K562 (cell line): ENCODE data around the gene VPREB3. TPM values are rescaled to one million over a fixed set of nuclear protein-coding genes. Genes with fewer than 3 reads are reported as not detected.
A peak's percentile ranks its signal among the peaks of the same experiment; 100 is the strongest.

Source experiments
- CAMTA2 ChIP-seq: fragments of 250-450 bp; sonication (Bioruptor Pico); conservative IDR thresholded peaks from 2 replicates; pipeline ENCODE4 v1.5.1; 2022
- CCAR2 ChIP-seq: fragments of 200-400 bp; formaldehyde crosslinking; IDR thresholded peaks from 2 replicates; pipeline ENCODE4 v1.6.1; 2017; ENCODE audit warnings: mild to moderate bottlenecking, low read depth, low read length
- EGR1 ChIP-seq: fragments of 450-650 bp; conservative IDR thresholded peaks from 2 replicates; pipeline ENCODE4 v1.6.1; 2017; ENCODE audit warnings: mild to moderate bottlenecking
- FOXP1 ChIP-seq: sonication (generic); formaldehyde crosslinking; IDR thresholded peaks from 2 replicates; pipeline ENCODE4 v1.8.0; 2022; ENCODE audit warnings: mild to moderate bottlenecking, missing genetic modification reagents
- JUNB ChIP-seq: fragments of 450-650 bp; formaldehyde crosslinking; conservative IDR thresholded peaks from 2 replicates; pipeline ENCODE4 v1.4.0; 2020; ENCODE audit warnings: mild to moderate bottlenecking
- MAFF ChIP-seq: IDR thresholded peaks from 2 replicates; pipeline ENCODE4 v1.6.1; 2012; ENCODE audit warnings: low read length, improper control_type of control experiment
- MTA2 ChIP-seq: fragments of 450-650 bp; IDR thresholded peaks from 2 replicates; pipeline ENCODE4 v1.6.1; 2016; ENCODE audit warnings: low read depth
- MTA3 ChIP-seq: fragments of 450-650 bp; formaldehyde crosslinking; IDR thresholded peaks from 2 replicates; pipeline ENCODE4 v1.6.1; 2017; ENCODE audit warnings: mild to moderate bottlenecking, borderline replicate concordance
- PTRF ChIP-seq: fragments of 450-650 bp; IDR thresholded peaks from 2 replicates; pipeline ENCODE4 v1.6.1; 2016; ENCODE audit warnings: mild to moderate bottlenecking, missing genetic modification characterization, missing compliant biosample characterization
- RBM17 ChIP-seq: fragments of 200-400 bp; formaldehyde crosslinking; IDR thresholded peaks from 2 replicates; pipeline ENCODE4 v1.6.1; 2017; ENCODE audit warnings: low read depth, mild to moderate bottlenecking, low read length, borderline replicate concordance
- SP1 ChIP-seq: sonication (generic); formaldehyde crosslinking; IDR thresholded peaks from 2 replicates; pipeline ENCODE4 v1.8.1; 2022; ENCODE audit warnings: mild to moderate bottlenecking, missing genetic modification reagents
- ZNF140 ChIP-seq: fragments of 250-450 bp; sonication (Bioruptor Pico); IDR thresholded peaks from 2 replicates; pipeline ENCODE4 v1.8.0; 2021; ENCODE audit warnings: moderate library complexity, mild to moderate bottlenecking, inconsistent platforms
- polyA plus RNA-seq, 8 experiments: library from polyadenylated mRNA; depleted of rRNA in 4 of 8; stranded (reverse) in 5 of 8; unstranded in 3 of 8; fragments of >200 nt; fragmentation: Nextera tagmentation in 2 of 8; fragmentation: Illumina TruSeq in 1 of 8; extraction: Ambion mirVana in 2 of 8; extraction: Trizol in 1 of 8; gene quantifications; 2 replicates each; pipeline versions ENCODE4 v1.2.1 to v1.2.3, GENCODE V29; 2011 to 2014; ENCODE audit warnings: inconsistent platforms in 1 of 8, missing spikeins in 1 of 8
- total RNA-seq, 7 experiments: library from RNA; depleted of rRNA in 6 of 7; stranded (reverse); fragments of >200 nt in 6 of 7; fragmentation: Illumina TruSeq in 2 of 7; extraction: Trizol in 2 of 7; gene quantifications; 2 replicates each; pipeline versions ENCODE4 v1.2.1 to v1.2.3, GENCODE V29; 2011 to 2021; ENCODE audit warnings: low replicate concordance in 1 of 7
- TF ChIP-seq, protein P1 (sequence below), 2 experiments: fragments of 450-650 bp; IDR thresholded peaks; 2 replicates each; pipeline ENCODE4 v1.6.1; 2016
- TF ChIP-seq, protein P2 (sequence below): fragments of 450-650 bp; IDR thresholded peaks from 2 replicates; pipeline ENCODE4 v1.6.1; 2018; ENCODE audit not compliant: partially characterized antibody
- TF ChIP-seq, protein P3 (sequence below): IDR thresholded peaks from 2 replicates; pipeline ENCODE4 v1.6.1; 2014; ENCODE audit warnings: antibody characterized with exemption
- TF ChIP-seq, protein P4 (sequence below): fragments of 200-800 bp; sonication (Bioruptor generic); IDR thresholded peaks from 2 replicates; pipeline ENCODE4 v1.6.1; 2017; ENCODE audit warnings: missing genetic modification characterization, missing compliant biosample characterization

Gene VPREB3
- total and polyA plus RNA-seq, 9 of the 15 experiments (the other 6 are each of a cell fraction or from before 2014, with no cell fraction given), result 0.14 to 0.71 (median 0.20) TPM; not detected in 6

DNA sequence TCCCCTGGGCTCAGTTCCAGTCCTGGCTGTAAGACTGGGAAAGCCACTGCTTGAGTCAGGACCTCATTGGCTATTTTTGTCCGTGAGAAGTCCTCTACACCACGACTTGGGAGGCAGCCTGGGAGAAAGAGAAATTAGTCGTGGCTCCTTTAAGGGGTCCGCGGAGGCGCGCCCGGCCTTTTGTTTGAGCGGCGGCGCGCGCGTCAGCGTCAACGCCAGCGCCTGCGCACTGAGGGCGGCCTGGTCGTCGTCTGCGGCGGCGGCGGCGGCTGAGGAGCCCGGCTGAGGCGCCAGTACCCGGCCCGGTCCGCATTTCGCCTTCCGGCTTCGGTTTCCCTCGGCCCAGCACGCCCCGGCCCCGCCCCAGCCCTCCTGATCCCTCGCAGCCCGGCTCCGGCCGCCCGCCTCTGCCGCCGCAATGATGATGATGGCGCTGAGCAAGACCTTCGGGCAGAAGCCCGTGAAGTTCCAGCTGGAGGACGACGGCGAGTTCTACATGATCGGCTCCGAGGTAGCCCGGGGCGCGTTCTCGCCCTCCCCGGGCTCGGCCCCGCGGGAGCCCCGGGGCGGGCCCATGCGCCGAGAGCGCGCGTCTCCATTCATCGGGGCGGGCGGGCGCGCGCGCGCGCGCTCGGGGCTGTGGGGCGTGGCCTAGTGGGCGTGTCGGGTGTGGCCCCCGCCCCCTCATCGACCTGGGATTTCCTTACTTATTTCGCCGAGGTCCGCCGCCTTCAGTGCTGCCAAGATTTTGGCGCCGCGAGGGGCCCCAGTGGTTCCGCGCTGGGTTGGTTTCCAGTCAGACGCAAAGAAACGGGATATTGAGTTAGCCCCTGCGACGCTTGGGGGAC lies 32.8 kb upstream of the VPREB3 start, which contains the start of gene SMARCB1 (continued):
- TF ChIP-seq PTRF (tag) (no peak), ZNF140 (CRISPR knock-in tag) (no peak), FOXP1 (CRISPR knock-in tag) (no peak), MTA3 (no peak), SP1 (CRISPR knock-in tag) (peak; percentile 57), MAFF (no peak), CAMTA2 (no peak), JUNB (CRISPR knock-in tag) (no peak), EGR1 (peak; percentile 38; the same call in 1 of the 2 replicates), CCAR2 (no peak), MTA2 (no peak), RBM17 (no peak)
- TF ChIP-seq, protein P1, sequence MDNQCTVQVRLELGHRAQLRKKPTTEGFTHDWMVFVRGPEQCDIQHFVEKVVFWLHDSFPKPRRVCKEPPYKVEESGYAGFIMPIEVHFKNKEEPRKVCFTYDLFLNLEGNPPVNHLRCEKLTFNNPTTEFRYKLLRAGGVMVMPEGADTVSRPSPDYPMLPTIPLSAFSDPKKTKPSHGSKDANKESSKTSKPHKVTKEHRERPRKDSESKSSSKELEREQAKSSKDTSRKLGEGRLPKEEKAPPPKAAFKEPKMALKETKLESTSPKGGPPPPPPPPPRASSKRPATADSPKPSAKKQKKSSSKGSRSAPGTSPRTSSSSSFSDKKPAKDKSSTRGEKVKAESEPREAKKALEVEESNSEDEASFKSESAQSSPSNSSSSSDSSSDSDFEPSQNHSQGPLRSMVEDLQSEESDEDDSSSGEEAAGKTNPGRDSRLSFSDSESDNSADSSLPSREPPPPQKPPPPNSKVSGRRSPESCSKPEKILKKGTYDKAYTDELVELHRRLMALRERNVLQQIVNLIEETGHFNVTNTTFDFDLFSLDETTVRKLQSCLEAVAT (IDR thresholded peaks at IDR 0.05), result no peak
- TF ChIP-seq, protein P2, sequence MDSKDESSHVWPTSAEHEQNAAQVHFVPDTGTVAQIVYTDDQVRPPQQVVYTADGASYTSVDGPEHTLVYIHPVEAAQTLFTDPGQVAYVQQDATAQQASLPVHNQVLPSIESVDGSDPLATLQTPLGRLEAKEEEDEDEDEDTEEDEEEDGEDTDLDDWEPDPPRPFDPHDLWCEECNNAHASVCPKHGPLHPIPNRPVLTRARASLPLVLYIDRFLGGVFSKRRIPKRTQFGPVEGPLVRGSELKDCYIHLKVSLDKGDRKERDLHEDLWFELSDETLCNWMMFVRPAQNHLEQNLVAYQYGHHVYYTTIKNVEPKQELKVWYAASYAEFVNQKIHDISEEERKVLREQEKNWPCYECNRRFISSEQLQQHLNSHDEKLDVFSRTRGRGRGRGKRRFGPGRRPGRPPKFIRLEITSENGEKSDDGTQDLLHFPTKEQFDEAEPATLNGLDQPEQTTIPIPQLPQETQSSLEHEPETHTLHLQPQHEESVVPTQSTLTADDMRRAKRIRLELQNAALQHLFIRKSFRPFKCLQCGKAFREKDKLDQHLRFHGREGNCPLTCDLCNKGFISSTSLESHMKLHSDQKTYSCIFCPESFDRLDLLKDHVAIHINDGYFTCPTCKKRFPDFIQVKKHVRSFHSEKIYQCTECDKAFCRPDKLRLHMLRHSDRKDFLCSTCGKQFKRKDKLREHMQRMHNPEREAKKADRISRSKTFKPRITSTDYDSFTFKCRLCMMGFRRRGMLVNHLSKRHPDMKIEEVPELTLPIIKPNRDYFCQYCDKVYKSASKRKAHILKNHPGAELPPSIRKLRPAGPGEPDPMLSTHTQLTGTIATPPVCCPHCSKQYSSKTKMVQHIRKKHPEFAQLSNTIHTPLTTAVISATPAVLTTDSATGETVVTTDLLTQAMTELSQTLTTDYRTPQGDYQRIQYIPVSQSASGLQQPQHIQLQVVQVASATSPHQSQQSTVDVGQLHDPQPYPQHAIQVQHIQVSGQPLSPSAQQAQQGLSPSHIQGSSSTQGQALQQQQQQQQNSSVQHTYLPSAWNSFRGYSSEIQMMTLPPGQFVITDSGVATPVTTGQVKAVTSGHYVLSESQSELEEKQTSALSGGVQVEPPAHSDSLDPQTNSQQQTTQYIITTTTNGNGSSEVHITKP, result peak; percentile 99
- TF ChIP-seq, protein P3, sequence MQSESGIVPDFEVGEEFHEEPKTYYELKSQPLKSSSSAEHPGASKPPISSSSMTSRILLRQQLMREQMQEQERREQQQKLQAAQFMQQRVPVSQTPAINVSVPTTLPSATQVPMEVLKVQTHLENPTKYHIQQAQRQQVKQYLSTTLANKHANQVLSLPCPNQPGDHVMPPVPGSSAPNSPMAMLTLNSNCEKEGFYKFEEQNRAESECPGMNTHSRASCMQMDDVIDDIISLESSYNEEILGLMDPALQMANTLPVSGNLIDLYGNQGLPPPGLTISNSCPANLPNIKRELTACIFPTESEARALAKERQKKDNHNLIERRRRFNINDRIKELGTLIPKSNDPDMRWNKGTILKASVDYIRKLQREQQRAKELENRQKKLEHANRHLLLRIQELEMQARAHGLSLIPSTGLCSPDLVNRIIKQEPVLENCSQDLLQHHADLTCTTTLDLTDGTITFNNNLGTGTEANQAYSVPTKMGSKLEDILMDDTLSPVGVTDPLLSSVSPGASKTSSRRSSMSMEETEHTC, result no peak
- TF ChIP-seq, protein P4, sequence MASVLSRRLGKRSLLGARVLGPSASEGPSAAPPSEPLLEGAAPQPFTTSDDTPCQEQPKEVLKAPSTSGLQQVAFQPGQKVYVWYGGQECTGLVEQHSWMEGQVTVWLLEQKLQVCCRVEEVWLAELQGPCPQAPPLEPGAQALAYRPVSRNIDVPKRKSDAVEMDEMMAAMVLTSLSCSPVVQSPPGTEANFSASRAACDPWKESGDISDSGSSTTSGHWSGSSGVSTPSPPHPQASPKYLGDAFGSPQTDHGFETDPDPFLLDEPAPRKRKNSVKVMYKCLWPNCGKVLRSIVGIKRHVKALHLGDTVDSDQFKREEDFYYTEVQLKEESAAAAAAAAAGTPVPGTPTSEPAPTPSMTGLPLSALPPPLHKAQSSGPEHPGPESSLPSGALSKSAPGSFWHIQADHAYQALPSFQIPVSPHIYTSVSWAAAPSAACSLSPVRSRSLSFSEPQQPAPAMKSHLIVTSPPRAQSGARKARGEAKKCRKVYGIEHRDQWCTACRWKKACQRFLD (CRISPR knock-in tag), result peak; percentile 88
